ENCODE measurements around the gene PCDHA7.
"Not testable (repeated sequence)": the region's sequence is repeated elsewhere in the genome, so short reads cannot be mapped to it uniquely, and the experiment has no call there.

The PCDHA7 gene

DNA sequence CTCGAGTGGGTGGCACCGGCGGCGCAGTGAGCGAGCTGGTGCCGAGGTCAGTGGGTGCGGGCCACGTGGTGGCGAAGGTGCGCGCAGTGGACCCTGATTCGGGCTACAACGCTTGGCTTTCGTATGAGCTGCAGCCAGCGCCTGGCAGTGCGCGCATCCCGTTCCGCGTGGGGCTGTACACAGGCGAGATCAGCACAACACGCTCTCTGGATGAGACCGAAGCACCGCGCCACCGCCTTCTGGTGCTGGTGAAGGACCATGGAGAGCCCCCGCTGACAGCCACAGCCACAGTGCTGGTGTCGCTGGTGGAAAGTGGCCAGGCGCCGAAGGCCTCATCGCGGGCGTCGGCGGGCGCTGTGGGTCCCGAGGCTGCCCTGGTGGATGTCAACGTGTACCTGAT is 10.6 kb upstream of the PCDHA7 start:
- no peak for DNase-seq

DNA sequence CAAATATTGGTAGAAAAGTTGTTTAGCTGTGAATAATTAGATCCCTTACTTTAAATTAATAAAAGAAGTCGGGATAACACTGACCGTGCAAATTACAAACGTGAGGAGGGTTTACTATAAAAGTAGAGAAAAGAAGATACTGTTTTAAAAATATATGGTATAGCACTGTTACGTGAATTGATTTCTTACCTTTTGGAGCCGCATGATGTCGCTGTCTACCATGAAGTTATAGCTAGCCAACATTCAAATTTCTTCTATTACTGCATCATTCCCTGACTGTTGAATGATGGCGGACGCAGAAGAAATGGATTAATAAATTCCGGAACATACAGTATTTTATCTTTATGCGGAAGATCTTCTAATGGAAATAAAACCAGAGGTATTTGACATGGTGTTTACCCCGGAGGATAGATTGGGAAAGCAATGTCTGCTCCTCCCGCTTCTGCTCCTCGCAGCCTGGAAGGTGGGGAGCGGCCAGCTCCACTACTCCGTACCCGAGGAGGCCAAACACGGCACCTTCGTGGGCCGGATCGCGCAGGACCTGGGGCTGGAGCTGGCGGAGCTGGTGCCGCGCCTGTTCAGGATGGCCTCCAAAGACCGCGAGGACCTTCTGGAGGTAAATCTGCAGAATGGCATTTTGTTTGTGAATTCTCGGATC is 6.2 kb upstream of the PCDHA7 start, which contains the start of gene PCDHA6:
PCDHA6 (plus strand) TSS at position 257 of the 658 bp plus-strand sequence; CDS start at position 389, 132 bp downstream.
- no peak for DNase-seq

DNA sequence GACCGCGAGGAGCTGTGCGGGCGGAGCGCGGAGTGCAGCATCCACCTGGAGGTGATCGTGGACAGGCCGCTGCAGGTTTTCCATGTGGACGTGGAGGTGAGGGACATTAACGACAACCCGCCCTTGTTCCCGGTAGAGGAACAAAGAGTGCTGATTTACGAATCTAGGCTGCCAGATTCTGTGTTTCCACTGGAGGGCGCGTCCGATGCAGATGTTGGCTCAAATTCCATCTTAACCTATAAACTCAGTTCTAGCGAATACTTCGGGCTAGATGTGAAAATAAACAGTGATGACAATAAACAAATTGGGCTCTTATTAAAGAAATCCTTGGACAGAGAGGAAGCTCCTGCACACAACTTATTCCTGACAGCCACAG is 5.7 kb upstream of the PCDHA7 start:
- no peak for DNase-seq

DNA sequence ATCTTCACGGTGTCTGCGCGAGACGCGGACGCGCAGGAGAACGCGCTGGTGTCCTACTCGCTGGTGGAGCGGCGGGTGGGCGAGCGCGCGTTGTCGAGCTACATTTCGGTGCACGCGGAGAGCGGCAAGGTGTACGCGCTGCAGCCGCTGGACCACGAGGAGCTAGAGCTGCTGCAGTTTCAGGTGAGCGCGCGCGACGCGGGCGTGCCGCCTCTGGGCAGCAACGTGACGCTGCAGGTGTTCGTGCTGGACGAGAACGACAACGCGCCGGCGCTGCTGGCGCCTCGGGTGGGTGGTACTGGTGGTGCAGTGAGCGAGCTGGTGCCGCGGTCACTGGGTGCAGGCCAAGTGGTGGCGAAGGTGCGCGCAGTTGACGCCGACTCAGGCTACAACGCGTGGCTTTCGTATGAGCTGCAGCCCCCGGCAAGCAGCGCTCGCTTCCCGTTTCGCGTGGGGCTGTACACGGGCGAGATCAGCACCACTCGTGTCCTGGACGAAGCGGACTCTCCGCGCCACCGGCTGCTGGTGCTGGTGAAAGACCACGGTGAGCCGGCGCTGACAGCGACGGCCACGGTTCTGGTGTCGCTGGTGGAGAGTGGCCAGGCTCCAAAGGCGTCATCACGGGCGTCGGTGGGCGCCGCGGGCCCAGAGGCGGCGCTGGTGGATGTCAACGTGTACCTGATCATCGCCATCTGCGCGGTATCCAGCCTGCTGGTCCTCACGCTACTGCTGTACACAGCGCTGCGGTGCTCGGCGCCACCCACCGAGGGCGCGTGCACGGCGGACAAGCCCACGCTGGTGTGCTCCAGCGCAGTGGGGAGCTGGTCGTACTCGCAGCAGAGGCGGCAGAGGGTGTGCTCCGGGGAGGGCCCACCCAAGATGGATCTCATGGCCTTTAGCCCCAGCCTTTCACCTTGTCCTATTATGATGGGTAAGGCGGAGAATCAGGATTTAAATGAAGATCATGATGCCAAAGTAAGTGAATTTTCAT is 4.3 kb upstream of the PCDHA7 start:
- not testable (repeated sequence) for DNase-seq

DNA sequence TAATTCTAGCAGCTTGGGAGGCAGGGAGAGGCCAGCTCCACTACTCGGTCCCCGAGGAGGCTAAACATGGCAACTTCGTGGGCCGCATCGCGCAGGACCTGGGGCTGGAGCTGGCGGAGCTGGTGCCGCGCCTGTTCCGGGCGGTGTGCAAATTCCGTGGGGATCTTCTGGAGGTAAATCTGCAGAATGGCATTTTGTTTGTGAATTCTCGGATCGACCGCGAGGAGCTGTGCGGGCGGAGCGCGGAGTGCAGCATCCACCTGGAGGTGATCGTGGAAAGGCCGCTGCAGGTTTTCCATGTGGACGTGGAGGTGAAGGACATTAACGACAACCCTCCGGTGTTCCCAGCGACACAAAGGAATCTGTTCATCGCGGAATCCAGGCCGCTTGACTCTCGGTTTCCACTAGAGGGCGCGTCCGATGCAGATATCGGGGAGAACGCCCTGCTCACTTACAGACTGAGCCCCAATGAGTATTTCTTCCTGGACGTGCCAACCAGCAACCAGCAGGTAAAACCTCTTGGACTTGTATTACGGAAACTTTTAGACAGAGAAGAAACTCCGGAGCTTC is 455 bp downstream of the PCDHA7 start:
- DNase-seq: not testable (repeated sequence)

DNA sequence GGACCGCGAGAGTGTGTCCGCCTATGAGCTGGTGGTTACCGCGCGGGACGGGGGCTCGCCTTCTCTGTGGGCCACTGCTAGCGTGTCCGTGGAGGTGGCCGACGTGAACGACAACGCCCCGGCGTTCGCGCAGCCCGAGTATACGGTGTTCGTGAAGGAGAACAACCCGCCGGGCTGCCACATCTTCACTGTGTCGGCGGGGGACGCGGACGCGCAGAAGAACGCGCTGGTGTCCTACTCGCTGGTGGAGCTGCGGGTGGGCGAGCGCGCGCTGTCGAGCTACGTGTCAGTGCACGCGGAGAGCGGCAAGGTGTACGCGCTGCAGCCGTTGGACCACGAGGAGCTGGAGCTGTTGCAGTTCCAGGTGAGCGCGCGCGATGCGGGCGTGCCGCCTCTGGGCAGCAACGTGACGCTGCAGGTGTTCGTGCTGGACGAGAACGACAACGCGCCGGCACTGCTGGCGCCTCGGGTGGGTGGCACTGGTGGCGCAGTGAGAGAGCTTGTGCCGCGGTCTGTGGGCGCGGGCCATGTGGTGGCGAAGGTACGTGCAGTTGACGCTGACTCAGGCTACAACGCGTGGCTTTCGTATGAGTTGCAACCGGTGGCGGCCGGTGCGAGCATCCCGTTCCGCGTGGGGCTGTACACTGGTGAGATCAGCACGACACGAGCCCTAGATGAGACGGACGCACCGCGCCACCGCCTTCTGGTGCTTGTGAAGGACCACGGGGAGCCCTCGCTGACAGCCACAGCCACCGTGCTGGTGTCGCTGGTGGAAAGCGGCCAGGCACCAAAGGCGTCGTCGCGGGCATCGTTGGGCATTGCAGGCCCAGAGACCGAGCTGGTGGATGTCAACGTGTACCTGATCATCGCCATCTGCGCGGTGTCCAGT is 1.8 kb downstream of the PCDHA7 start:
- no peak for DNase-seq

DNA sequence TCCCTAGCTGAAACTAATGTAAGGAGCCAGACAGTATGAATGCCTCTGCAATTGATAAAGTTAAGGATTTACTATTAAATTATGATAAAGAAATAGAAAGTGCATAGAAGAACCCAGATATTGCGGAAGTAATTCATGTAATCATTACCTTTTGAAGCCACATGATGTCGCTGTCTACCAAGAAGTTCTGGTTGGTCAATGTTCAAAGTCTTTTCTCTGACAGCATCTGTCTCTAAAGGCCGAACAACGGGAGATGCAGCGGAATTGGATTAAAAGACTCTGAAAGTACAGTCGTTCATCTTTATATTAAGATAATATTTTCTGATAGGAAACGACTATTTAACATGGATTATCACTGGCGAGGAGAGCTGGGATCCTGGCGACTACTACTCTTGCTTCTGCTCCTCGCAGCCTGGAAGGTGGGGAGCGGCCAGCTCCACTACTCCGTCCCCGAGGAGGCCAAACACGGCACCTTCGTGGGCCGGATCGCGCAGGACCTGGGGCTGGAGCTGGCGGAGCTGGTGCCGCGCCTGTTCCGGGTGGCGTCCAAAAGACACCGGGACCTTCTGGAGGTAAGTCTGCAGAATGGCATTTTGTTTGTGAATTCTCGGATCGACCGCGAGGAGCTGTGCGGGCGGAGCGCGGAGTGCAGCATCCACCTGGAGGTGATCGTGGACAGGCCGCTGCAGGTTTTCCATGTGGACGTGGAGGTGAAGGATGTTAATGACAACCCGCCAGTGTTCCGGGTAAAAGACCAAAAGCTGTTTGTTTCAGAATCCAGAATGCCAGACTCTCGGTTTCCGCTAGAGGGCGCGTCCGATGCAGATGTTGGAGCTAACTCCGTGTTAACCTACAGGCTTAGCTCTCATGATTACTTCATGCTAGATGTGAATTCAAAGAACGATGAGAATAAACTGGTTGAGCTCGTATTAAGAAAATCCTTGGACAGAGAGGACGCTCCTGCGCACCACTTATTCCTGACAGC is 7.2 kb downstream of the PCDHA7 start, which contains the start of gene PCDHA8:
PCDHA8 (plus strand) TSS at position 210 of the 985 bp plus-strand sequence; CDS start at position 345, 135 bp downstream.
- DNase-seq: no peak

DNA sequence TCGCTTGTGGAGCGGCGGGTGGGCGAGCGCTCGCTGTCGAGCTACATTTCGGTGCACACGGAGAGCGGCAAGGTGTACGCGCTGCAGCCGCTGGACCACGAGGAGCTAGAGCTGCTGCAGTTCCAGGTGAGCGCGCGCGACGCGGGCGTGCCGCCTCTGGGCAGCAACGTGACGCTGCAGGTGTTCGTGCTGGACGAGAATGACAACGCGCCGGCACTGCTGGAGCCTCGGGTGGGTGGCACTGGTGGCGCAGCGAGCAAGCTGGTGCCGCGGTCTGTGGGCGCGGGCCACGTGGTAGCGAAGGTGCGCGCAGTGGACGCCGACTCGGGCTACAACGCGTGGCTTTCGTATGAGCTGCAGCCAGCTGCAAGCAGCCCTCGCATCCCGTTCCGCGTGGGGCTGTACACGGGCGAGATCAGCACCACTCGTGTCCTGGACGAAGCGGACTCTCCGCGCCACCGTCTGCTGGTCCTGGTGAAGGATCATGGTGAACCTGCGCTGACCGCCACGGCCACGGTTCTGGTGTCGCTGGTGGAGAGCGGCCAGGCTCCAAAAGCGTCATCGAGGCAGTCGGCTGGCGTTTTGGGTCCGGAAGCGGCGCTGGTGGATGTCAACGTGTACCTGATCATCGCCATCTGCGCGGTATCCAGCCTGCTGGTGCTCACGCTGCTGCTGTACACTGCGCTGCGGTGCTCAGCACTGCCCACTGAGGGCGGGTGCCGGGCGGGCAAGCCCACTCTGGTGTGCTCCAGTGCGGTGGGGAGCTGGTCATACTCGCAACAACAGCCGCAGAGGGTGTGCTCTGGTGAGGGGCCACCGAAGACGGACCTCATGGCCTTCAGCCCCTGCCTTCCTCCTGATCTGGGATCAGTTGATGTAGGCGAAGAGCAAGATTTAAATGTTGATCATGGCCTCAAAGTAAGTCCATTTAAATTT is 9.0 kb downstream of the PCDHA7 start:
- DNase-seq: no peak

DNA sequence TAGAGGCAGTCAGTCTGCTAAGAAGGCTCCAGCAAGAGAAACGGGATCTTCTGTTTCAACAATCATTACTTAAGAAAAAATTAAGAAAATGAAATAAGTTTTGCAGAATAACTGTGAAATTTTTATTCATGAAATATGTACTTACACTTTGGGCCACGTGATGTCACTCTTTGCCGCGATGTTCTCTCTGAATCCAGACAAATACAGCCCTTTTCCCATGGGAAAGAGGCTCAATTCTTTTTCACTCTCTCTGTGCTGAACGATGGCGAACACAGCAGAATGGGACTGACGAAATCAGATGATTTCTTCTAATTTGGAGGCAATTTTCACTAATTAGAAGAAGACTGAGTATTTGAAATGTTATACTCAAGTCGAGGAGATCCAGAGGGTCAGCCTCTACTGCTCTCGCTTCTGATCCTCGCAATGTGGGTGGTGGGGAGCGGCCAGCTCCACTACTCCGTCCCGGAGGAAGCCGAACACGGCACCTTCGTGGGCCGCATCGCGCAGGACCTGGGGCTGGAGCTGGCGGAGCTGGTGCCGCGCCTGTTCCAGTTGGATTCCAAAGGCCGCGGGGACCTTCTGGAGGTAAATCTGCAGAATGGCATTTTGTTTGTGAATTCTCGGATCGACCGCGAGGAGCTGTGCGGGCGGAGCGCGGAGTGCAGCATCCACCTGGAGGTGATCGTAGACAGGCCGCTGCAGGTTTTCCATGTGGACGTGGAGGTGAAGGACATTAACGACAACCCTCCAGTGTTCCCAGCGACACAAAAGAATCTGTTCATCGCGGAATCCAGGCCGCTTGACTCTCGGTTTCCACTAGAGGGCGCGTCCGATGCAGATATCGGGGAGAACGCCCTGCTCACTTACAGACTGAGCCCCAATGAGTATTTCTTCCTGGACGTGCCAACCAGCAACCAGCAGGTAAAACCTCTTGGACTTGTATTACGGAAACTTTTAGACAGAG is 14.4 kb downstream of the PCDHA7 start, which contains the start of gene PCDHA9:
PCDHA9 (plus strand) TSS at position 244 of the 964 bp plus-strand sequence; CDS start at position 358, 114 bp downstream.
- not testable (repeated sequence) for DNase-seq

DNA sequence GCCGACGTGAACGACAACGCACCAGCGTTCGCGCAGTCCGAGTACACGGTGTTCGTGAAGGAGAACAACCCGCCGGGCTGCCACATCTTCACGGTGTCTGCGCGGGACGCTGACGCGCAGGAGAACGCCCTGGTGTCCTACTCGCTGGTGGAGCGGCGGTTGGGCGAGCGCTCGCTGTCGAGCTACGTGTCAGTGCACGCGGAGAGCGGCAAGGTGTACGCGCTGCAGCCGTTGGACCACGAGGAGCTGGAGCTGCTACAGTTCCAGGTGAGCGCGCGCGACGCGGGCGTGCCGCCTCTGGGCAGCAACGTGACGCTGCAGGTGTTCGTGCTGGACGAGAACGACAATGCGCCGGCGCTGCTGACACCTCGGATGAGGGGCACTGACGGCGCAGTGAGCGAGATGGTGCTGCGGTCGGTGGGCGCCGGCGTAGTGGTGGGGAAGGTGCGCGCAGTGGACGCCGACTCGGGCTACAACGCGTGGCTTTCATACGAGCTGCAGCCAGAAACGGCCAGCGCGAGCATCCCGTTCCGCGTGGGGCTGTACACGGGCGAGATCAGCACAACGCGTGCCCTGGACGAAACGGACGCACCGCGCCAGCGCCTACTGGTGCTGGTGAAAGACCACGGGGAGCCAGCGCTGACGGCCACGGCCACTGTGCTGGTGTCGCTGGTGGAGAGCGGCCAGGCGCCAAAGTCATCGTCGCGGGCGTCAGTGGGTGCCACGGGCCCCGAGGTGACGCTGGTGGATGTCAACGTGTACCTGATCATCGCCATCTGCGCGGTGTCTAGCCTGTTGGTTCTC is 16.0 kb downstream of the PCDHA7 start:
- not testable (repeated sequence) for DNase-seq

DNA sequence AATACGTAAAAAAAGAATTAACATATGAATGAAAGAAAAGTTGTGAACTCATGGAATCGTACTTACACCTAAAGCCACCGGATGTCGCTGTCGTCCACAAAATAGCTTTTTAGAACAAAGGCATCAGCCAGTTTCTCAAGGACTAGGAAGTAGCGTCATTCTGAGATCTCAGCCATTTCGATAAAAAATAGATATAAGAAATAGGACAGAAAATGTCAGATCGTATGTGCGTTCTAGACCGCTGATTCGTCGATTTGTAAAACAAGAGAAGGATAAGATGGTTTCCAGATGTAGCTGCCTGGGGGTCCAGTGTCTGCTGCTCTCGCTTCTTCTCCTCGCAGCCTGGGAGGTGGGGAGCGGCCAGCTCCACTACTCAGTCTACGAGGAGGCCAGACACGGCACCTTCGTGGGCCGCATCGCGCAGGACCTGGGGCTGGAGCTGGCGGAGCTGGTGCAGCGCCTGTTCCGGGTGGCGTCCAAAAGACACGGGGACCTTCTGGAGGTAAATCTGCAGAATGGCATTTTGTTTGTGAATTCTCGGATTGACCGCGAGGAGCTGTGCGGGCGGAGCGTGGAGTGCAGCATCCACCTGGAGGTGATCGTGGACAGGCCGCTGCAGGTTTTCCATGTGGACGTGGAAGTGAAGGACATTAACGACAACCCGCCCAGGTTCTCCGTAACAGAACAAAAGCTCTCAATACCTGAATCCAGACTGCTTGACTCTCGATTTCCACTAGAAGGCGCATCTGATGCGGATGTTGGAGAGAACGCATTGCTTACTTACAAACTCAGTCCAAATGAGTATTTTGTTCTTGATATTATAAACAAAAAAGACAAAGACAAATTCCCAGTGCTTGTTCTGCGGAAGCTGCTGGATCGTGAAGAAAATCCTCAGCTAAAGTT is 22.0 kb downstream of the PCDHA7 start, which contains the start of gene PCDHA10:
PCDHA10 (plus strand) TSS at position 126 of the 903 bp plus-strand sequence; CDS start at position 278, 152 bp downstream.
- no peak for DNase-seq

DNA sequence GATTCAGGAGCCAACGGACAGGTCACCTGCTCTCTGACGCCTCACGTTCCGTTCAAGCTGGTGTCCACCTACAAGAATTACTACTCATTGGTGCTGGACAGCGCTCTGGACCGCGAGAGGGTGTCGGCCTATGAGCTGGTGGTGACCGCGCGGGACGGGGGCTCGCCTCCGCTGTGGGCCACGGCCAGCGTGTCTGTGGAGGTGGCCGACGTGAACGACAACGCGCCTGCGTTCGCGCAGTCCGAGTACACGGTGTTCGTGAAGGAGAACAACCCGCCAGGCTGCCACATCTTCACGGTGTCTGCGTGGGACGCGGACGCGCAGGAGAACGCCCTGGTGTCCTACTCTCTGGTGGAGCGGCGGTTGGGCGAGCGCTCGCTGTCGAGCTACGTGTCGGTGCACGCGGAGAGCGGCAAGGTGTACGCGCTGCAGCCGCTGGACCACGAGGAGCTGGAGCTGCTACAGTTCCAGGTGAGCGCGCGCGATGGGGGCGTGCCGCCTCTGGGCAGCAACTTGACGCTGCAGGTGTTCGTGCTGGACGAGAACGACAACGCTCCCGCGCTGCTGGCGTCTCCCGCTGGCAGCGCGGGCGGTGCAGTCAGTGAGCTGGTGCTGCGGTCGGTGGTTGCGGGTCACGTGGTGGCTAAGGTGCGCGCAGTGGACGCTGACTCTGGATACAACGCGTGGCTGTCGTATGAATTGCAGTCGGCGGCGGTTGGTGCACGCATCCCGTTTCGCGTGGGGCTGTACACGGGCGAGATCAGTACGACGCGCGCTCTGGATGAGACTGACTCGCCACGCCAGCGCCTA is 23.3 kb downstream of the PCDHA7 start:
- no peak for DNase-seq

DNA sequence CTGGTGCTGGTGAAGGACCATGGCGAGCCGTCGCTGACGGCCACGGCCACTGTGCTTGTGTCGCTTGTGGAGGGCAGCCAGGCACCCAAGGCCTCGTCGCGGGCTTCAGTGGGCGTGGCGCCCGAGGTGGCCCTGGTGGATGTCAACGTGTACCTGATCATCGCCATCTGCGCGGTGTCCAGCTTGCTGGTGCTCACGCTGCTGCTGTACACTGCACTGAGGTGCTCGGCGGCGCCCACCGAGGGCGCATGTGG is 23.8 kb downstream of the PCDHA7 start:
- no peak for DNase-seq

DNA sequence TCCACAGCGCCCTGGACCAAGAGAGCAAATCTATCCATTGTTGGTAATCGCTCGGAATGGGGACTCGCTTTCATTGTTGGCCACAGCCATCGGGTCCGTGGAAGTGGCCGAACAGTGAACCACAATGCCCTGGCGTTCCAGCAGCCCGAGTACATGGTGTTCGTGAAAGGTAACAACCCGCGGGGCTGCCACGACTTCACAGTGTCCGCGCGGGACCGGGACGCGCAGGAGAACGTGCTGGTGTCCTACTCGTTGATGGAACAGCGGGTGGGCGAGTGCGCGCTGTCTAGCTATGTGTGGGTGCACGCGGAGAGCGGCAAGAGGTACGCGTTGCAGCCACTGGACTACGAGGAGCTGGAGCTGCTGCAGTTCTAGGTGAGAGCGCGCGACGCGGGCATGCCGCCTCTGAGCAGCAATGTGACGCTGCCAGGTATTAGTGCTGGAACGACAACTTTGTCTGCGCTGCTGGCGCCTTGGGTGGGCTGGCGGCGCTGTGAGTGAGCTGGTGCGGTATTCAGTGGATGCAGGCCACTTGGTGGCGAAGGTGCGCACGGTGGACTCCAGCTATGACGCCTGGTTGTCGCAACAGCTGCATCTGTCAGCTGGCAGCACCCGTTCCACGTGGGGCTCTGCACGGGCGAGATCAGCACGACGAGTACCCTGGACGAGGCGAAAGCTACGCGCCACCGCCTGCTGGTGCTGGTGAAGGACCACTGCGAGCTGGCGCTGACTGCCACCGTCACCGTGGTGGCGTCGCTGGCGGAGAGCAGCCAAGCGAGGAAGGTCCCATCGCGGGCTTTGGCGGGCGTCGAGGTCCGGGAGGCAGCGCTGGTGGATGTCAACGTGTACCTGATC is 28.6 kb downstream of the PCDHA7 start:
- DNase-seq: no peak

Measured in stimulated activated CD4-positive, alpha-beta T cell treated with anti-CD3 and anti-CD28 coated beads, Interleukin-4, amount 100 ng/mL, for 4 hours (primary cell).